ENCODE results near the gene CASS4.
"Not testable (repeated sequence)": the region's sequence is repeated elsewhere in the genome, so short reads cannot be mapped to it uniquely, and the experiment has no call there.

The CASS4 gene

GRCh38 chr20:56411759-56412472 is at the start of gene CASS4:
Gene CASS4 (plus strand): TSS chr20:56412260. CDS start chr20:56412459, 199 bp downstream.
- peak; percentile 32 to 34 for DNase-seq

GRCh38 chr20:56362833-56363413 is 49.1 kb upstream of the CASS4 start:
- DNase-seq = no peak

GRCh38 chr20:56363491-56363890 is 48.6 kb upstream of the CASS4 start:
- DNase-seq = no peak

- no peak for DNase-seq
Observed at GRCh38 chr20:56368351-56369134, 43.5 kb upstream of the CASS4 start.

GRCh38 chr20:56369179-56369578 is 42.9 kb upstream of the CASS4 start:
- DNase-seq = no peak

- DNase-seq = no peak
Observed at GRCh38 chr20:56371977-56372376, 40.1 kb upstream of the CASS4 start.

- DNase-seq = no peak
Observed at GRCh38 chr20:56372850-56373249, 39.2 kb upstream of the CASS4 start.

- no peak for DNase-seq
Observed at GRCh38 chr20:56373942-56374341, 38.1 kb upstream of the CASS4 start.

GRCh38 chr20:56376331-56376730 is 35.7 kb upstream of the CASS4 start:
- no peak for DNase-seq

- no peak for DNase-seq
Observed at GRCh38 chr20:56378386-56378785, 33.7 kb upstream of the CASS4 start.

GRCh38 chr20:56380375-56380774 is 31.7 kb upstream of the CASS4 start:
- DNase-seq = no peak

- DNase-seq = no peak
Observed at GRCh38 chr20:56381501-56381900, 30.6 kb upstream of the CASS4 start.

GRCh38 chr20:56382696-56383095 is 29.4 kb upstream of the CASS4 start:
- no peak for DNase-seq

GRCh38 chr20:56383334-56383733 is 28.7 kb upstream of the CASS4 start:
- no peak for DNase-seq

GRCh38 chr20:56385130-56385529 is 26.9 kb upstream of the CASS4 start:
- DNase-seq = no peak

- DNase-seq = no peak
Observed at GRCh38 chr20:56386219-56386618, 25.8 kb upstream of the CASS4 start.

GRCh38 chr20:56388882-56389281 is 23.2 kb upstream of the CASS4 start:
- DNase-seq = no peak

GRCh38 chr20:56389807-56390206 is 22.3 kb upstream of the CASS4 start:
- DNase-seq = no peak

GRCh38 chr20:56390396-56390795 is 21.7 kb upstream of the CASS4 start:
- DNase-seq = not testable (repeated sequence)

- no peak for DNase-seq
Observed at GRCh38 chr20:56391037-56391436, 21.0 kb upstream of the CASS4 start.

- no peak for DNase-seq
Observed at GRCh38 chr20:56391596-56392131, 20.4 kb upstream of the CASS4 start.

GRCh38 chr20:56392132-56392880 is 19.8 kb upstream of the CASS4 start, which contains the start of the genes AURKA and CSTF1:
Gene AURKA (minus strand): TSS chr20:56392215. CDS start chr20:56388197, 4,018 bp downstream.
Gene CSTF1 (plus strand): TSS chr20:56392645. CDS start chr20:56395553, 2,908 bp downstream.
- DNase-seq = peak; percentile 98 to 99

All from stimulated activated CD4-positive, alpha-beta T cell treated with anti-CD3 and anti-CD28 coated beads, Interleukin-2, amount 100 ng/mL, for 24 hours (primary cell).